Kidney glomerular epithelial cell (primary cell): Measurements from ENCODE around the gene SMG9.

Experiments
- DNase-seq: peaks from one replicate; lab custom pipeline; 2025; lab: John Stamatoyannopoulos, UW

The SMG9 gene

GRCh38 chr19:43755256-43755801 lies 567 bp upstream of the SMG9 start:
- peak; percentile 46 for DNase-seq

DNA sequence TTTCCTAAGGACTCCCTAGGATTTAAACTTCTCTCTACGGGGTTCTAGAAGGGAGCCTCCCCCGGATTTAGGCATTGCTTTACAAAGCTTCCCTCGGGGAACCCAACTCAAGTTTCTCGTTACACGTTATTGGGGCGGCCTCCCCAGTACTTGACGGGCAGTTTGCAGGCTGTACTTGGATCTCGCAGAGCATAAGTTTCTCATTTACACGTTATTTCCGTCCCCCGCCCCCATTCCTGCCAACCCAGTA lies 584 bp downstream of the SMG9 start:
- no peak for DNase-seq

GRCh38 chr19:43752287-43752875 lies 2.4 kb downstream of the SMG9 start:
- no peak for DNase-seq

GRCh38 chr19:43751466-43752220 lies 3.1 kb downstream of the SMG9 start:
- DNase-seq, result no peak

DNA sequence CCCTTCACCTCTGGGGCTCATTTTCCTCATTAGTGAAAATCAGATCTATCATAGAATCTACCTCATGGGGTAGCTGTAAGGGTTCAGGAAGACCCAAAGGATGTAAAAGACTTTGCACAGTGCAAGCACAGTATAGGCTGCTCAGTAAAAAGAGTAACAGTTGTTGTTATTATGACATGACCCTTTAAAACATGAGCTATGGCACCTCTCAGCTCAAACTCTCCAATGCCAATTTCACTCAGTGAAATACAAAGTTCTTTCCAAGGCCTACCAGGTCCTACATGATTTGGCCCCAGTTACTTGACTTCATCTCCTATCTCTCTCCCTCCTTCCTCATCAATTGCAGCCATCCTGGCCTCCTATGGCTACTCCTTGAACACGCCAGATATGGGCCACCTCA lies 4.9 kb downstream of the SMG9 start:
- DNase-seq, result no peak

DNA sequence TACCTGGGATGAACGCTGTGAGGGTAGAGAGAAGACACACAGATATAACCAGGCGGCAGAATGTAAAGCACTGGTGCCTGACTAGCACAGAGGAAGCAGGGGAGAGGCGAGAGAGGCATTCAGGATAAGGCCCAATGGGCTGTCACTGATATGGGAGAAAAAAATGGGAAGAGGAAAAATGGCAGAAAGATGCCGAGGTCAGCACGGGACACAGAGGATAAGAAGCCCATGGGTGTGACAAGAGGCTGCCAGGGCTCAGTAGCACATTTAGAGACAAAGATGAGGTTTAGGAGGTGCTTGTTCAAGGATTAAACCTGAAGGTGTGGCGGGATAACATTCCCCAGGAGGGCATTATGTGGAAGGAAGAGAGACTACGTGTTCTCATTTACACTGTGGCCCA lies 5.6 kb downstream of the SMG9 start:
- DNase-seq, result no peak

DNA sequence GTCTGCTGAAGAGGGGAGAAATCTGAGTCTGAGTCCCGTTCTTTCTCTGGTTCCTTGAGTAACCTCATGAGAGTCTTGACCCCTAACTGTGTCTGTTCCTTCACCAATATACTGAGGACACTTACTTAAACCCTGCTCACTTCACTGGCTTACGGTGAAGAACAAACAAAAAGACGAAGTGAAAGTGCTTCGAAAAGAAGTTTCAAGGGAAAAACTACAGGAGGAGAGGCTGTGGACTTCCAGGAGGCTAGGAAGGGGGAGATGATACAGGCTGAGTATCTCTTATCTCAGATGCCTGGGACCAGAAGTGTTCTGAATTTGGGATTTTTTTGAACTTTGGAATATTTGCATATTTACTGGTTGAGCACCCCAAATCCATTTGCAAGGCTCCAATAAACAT lies 6.1 kb downstream of the SMG9 start:
- no peak for DNase-seq

DNA sequence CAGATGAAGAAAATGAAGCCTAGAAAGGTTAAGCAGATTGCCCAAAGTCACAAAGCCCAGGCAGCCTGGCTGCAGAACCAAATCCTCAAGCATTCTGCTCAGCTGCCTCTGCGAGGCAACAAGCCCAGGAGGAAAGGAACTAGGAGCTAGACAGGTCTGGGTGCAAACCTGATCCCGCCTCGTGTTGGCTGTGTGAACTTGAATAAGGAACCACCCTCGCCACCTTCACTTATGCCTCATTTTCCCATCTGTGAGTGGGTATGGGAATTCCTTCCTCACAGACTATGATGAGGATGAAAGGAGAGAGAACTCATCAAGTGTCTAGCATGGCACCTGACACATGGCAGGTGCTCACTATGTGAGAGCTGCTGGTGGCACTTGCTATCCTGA lies 6.6 kb downstream of the SMG9 start:
- no peak for DNase-seq

DNA sequence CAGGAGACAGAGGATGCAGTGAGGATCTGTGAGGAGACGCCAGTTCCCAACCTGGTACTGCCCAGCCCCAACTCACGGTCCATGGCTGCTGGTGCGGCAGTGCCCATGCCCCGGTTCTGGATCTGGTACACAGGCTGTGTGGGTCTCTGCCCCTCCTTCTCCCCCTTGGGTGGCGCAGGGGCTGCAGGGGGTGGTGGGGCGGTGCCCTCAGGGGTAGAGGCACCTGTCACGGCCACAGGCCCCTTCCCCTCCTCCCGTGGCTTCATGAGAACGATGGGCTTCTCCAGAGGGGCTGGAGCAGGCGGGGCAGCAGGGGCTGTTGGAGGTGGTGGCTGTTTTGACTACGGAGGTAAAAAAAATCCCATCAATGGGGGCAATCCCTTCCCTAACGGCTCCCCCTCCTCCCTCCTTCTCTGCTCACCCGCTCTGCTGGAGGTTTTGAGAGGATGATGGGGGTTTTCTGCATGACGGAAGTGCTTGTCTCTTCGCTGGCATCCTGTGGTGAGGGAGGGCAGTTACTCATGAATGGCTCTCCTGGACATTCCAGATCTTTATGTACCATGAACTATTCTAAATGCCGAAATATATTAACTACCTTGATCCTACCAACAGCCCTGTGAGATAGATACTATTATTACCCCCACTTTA lies 7.1 kb downstream of the SMG9 start:
- DNase-seq, result no peak

DNA sequence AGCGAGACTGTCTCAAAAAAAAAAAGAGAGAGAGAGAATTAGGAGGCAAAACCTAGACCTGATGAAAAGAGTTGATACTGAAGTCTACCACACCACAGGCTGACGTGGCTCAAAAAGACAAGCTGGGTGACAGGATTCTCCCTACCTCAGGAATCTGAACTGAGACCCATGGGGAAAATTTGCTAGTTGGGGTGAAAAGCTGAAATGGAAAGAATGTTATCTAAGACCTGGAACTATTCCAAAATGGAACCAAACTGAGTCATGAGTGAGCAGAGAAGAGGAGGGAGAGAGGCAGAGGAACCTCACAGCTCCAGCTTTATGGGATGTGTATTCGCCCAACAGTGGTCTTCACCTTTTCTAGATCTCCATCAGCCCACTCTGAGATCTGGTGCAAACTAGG lies 11.7 kb downstream of the SMG9 start:
- no peak for DNase-seq

DNA sequence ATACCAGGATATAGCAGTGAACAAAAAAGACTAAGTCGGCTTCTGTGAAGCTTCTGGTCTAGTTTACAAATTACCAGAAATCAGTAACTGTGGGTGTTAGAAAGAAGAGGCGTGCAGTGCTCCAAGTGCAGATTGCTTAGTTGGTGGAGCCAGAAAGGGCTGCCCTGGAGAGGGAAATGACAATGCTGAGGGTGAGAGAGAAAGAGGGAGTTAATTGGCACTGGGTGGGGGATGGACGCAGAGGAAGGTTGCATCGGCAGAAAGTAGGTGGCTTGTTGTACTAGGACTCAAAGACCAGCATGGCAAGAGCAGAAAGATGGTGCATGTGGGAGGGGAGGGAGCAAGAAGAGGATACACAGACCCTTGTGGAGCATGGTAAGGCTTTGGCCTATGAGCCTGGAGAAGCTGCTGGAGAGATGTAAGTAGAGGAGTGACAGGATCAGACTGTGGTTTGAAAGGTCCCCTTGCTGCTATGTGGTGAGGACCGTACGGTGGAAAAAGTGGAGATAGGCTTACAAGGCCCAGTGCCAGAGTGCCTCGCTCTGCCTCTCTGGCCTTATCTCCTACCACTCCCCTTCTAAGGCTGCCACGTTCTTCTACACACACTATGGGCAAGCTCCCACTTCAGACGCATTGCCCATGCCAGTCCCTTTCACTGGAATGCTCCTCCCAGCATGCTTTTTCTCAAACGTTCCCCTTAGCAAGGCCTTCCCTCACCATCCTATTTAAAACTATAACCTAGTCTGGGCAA lies 13.5 kb downstream of the SMG9 start:
- no peak for DNase-seq

- DNase-seq, result no peak
These were observed 15.1 kb downstream of the SMG9 start for GRCh38 chr19:43739439-43740235.

DNA sequence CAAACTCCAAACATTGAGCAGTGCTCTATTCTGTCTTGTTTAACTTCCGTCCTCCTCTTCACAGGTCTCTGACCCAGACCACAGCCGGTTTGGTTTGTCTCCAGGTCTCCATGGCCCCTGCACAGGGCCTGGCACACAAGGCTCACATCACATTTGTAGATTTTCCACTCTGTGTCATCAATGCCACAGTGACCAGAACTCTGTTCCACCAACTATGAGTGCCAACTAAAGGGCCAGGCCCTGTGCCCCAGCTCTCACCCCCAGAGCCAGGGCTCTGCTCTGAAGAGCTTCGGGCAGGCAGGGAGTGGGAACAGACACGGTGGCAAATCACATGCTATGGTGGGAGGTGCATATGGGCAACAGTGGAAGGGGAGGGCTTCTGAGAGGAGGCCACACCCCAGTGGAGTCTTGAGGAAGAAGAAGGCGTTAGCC lies 16.0 kb downstream of the SMG9 start:
- DNase-seq, result no peak

GRCh38 chr19:43735957-43736356 lies 18.8 kb downstream of the SMG9 start:
- DNase-seq, result no peak

DNA sequence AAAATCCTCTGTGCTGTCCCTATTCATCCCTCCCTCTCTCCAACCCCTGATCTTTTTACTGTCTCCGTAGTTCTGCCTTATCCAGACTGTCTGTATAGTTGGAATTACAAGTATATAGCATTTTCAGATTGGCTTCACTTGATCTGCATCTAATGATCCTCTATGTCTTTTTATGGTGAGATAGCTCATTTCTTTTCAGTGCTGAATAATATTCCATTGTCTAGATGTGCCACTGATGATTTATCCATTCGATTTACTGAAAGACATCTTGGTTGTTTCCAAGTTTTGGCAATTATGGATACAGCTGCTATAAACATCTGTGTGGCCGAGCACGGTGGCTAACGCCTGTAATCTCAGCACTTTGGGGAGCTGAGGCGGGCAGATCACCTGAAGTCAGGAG lies 19.7 kb downstream of the SMG9 start:
- DNase-seq, result no peak

- DNase-seq, result no peak
These were observed 22.9 kb downstream of the SMG9 start for GRCh38 chr19:43731846-43732245.

DNA sequence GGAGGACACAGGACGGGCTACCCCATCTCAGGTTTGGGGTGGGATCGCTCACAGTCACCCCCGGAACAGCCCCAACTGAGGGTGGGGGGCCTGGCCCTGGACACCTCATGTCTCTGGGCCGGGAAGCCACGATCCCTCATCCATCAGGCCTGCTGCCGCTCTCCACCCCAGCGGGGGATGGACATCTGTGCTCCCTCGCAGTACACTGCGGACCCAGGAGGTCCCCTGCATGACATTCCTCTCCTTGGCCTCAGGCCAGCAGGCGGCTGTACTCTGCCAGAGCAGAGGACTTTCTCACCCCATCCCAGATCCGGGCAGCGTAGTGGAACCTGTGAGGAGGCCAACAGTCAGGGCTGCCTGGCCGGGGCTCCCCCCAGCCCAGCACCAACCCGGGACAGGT lies 23.4 kb downstream of the SMG9 start:
- DNase-seq, result no peak

DNA sequence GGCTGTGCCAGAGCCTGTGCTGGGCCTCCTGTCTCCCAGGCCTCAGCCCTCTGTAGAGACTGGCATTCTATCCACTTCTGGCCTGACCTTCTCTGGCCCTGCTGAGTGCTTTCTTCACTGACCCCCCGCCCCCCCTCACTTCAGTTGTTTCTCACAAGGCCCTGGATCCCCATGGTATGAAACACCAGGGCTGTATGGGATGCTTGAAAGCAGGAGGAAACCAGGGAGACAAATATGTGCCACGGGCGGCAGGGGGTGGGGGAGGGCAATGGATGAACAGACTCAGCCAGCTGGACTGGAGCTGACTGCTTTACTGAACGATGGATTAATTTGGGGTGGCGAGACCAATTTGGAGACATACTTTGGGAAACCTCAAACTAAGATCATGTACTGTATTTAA lies 24.8 kb downstream of the SMG9 start:
- DNase-seq, result no peak

DNA sequence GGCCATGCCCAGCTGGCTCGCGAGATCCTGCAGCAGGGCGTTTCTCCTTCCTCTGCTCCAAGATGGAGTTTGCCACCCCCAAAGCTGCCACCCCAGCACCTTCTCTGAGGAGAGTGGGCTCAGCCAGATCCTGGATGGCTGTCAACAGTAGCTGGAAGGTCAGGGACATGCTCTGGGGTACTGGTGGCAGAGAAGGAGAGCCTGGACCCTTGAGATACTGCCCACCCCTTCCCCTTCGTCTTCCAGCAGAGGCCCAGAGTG lies 27.2 kb downstream of the SMG9 start:
- no peak for DNase-seq

- no peak for DNase-seq
These were observed 27.8 kb downstream of the SMG9 start for GRCh38 chr19:43726736-43727592.

DNA sequence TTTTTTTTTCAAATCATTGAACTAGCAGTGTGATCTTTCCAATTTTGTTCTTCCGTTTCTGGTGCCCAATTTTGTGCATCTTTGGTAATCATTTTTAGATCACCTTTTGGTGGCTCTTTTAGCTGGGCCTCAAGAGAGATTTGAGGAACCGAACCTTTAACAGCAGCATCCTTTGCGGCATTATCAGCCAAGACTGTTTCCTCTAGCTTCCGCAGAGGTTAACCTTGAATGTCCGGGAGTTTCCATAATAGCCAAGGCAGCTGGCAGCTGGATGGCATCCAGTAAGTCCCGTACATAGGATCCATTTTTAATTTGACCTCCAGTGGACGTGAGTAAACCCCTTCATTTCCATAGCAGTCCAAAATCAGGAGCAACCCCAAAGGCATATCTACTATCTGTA lies 29.3 kb downstream of the SMG9 start:
- DNase-seq, result no peak
